COLO829 (cell line): ENCODE results near the gene LRRC57.

Experiments used
- DNase-seq: peaks from one replicate; pipeline ENCODE4 v3.0.0; 2012; ENCODE audit warnings: low spot score

The LRRC57 gene

DNA sequence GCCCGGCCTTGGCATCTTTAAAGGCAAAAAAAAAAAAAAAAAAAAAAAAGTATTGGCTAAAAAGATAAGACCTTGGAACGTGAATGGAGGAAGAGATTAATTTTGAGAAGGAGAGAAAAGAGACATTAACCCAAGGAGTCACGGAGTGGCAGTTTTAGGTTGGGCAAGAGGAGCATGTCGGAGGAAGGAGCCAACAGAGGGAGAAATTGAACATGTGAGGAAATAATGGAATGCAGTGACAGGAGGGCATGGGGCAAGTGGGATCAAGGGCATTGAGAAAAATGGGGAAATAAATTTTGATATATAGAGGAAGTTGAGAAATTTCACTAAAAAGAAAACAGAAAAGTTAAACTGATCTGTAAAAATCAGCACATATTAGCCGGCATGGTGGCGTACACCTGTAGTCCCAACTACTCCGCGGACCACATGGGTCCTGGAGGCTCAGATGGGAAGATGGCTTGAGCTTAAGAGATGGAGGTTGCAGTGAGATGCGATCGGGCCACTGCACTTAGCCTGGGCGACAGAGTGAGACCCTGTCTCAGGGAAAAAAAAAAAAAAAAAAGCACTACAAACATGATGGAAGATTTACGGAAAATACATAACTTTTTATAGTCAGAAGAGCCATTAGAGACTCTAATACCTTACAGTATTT, 1.3 kb upstream of the LRRC57 start:
- no peak for DNase-seq

DNA sequence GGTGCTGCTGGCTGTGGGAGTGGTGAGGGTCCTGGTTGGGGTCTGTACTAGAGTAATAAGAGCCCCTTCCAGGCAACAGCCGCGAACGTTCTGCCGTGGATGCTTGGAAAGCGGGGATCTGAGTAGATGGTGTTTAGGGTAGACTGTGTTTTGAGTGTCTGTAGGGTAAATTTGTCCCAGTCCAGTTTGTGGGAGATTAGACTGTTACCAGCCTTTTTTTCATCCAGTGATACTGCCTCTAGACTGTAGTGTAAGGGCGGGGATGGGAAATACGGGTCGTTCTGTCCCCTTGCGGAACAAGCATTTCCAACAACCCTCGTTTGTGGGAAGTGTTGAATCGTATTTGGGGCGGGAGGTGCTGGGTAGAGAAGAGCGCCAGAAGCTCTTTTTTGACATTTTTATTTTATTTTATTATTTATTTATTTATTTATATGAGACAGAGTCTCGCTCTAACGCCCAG, 469 bp upstream of the LRRC57 start:
- DNase-seq = peak; percentile 2

DNA sequence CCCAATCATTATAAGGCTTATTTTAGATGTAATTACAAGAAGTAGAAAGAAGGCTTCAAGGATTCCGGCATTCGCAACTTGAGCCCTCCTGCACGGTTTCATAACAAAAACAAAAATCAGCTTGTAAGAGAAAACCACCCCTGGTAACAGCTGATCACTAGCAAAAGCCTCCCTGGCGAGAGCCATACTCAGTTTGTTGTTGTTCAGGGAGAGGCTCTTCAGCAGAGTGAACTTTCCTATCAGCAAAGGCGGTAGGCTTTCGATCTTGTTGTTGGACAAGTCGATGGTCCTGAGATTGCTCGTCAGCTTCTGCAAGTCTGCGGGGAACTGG, 710 bp downstream of the LRRC57 start:
- DNase-seq = peak; percentile 3

DNA sequence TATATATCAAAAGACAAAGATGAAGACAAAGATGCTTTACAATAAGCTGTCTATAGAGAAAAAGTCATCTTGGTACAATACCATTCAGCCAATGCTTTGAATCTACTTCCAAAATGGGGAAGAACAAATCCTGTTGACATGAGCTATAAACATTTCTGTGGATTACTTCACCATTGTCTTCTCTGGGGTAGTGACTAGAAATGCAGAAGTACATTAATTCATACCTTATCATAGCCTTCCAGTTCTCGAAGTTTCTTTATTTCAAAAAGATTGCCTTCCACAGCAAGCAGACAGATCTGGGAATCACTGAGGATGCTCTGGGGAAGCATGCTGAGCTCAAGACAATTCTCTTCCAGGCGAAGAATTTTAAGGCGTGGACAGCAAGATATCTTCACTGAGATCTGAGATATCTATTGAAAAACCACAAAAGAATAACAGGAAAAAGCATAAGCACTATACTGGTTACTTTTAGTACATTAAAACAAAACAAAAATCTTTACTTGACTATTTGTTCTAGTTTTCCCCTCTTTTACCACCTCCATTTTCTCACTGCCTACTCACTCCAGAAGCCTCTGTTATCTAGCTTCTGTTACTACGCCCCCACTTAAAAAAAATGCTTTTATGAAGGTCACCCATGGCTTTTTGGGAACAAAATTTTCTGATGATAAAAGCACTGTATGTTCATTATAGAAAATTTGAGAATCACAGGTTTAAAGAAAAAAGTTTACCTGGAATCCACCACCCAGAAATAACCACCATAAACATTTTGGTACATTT, 3.6 kb downstream of the LRRC57 start:
- no peak for DNase-seq

DNA sequence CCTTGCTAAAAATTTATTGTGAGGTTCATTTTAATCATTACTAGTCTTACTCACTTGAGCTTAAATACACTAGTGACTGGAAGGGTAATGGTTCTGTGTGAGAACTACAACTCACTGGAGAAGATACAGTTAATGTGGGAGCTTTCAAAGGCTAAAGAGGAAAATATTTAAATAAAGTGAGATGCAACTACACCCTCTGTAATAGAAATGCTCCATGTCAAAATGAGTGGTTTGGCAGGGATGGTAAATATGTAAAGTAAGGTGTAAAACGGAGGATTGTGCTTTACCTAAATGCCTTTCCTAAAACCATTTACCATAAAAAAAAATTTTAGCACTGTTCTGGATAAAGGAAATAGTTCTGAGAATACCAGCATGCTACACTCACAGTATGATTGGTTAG, 15.3 kb downstream of the LRRC57 start:
- no peak for DNase-seq

DNA sequence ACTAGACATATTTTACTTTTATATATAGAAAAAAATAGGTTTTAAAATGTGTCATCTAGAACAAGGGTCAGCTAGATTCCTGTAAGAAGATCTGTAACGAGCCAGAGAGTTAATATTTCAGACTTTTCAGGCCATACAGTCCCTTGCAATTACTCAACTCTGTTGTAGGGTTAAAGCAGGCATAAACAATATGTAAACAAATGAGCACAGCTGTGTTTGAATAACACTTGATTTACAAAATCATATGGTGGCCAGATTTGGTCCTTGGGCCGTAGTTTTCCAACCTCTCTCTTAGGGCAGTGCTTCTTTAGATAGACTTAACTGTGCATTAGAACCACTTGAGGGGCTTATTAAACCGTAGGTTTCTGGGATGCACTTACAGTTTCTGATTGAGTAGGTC, 19.6 kb downstream of the LRRC57 start:
- no peak for DNase-seq

DNA sequence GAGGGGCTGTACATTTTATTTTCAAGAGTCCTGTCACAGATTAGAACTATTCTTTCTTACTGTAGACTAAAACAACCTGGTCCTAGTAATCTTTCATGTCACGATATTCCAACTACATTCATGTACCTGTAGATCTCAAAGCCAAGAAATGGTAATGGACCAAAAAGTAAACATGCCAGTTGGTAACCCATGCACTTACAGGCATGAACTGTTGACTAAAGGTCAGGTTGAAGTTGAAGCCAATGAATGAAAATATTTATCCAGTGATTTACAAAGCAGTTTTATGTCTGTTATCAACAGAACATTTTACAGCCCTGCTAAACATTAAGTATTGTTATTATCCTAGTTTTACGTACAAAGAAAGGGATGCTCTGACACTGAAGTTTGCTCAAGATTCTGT, 25.3 kb downstream of the LRRC57 start:
- DNase-seq = no peak

DNA sequence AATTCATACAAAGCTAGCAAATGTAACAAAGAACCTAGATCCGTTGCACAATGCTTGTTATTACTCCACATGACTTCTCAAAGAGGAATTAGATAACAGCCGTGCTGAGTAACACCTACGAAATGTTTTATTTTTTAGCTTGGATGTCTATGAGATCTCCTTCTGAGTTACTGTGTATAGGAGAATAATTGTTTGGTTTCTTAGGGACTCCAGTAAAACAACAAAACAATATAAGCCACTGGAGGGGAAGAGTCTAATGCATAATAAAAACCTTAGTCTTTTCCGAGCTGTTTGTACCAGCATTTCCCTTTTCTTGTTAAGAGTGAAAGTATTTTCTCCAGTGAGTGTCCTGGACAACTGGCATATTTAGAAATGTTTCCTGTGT, 37.6 kb downstream of the LRRC57 start:
- no peak for DNase-seq

DNA sequence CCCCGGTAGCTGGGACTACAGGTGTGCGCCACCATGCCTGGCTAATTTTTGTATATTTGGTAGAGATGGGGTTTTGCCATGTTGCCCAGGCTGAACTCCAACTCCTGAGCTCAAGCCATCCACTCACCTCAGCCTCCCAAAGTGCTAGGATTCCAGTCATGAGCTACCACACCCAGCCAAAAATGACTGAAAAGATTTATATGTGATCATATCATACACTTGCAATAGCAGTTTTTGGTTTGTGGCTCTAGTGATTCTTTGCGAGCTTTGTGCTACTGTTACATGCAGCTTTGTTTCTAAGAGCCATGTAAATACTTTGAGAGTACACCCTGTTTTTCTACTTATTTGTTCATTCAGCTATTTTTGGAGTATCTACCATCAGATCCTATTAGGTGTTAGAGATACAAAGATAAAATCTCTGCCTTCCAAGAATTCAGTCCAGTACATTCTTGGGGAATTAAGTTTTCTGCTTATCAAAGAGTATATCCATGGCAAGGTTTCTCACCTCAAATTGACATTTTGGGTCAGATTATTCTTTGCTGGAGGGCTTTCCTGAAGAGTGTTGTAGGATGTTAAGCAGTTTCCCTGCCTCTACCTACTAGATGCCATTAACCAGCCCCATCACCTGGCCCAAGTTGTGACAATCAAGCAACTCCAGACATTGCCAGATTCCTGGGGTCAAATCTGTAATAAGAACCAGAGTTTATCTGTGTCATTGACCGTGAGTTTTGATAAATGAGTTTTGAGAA, 38.2 kb downstream of the LRRC57 start:
- no peak for DNase-seq

DNA sequence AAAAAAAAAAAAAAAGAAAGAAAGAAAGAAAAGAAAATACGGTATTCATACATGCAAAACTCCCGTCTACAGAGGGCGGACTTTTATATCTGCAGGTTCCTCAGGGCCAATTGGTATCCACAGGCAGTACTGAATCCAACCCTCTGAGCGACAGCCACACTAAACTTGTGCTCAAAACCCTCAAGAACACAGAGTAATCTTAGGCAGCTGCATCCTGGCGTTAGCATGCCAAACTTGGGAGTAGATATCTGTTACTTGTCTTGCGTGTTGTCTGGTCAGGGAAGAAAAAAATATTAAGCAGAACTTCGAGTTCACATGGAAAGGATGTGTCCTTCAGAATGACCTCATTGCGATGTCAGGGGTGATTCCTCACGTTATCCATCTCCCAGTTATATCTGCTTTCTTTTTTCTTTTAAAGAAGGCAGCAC, 40.3 kb downstream of the LRRC57 start:
- DNase-seq = no peak

DNA sequence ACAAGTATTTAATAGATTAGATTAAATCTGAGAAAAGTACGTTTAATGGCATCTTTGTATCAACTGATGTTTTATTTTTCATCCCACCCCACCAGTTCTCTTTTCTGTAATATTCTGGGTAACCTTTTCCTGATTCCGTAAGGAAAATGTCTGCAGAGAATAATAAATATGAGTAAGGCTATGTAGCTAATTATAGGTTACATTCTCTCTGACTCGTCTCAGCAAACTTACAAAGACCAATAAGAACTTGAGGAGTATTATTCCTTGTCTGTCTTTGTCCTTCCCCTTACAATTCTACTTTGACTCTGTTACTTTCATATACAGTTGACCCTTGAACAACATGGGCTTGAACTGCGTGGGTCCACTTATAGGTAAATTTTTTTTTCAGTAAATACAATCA, 41.1 kb downstream of the LRRC57 start:
- DNase-seq = no peak

DNA sequence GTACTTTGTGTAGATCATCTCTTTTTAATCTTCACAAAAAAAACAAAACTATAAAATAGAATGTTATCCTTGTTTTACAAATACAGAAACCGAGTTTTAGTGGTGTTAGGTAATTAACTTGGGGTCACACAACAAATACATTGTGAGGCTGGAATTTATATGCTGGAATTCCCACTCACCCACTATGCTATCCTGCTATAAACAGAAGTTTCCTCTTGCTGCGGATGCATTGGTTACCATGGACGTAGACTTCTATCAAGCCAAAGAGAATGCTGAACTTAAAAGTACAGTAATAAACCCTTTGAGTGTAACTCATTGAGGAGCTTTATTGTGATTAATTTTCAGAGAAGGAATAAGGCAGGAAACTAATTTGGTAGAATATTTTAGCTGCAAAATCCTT, 44.0 kb downstream of the LRRC57 start:
- DNase-seq = no peak

DNA sequence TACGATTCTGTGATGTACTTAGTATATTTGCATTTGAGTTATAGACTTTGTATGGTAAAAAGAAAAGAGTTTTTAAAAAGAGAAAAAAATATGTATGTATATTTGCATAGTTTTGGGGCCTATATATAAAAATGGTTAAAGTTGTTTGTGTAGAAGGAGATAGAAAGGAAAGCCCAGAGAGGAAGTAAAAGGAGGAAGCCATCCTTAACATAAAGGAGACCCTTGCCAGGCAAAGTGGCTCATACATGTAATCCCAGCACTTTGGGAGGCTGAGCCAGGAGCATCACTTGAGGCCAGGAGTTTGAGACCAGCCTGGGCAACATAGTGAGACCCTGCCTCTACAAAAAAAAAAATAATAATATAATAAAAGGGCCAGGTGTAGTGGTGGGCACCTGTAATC, 44.8 kb downstream of the LRRC57 start:
- DNase-seq = no peak

DNA sequence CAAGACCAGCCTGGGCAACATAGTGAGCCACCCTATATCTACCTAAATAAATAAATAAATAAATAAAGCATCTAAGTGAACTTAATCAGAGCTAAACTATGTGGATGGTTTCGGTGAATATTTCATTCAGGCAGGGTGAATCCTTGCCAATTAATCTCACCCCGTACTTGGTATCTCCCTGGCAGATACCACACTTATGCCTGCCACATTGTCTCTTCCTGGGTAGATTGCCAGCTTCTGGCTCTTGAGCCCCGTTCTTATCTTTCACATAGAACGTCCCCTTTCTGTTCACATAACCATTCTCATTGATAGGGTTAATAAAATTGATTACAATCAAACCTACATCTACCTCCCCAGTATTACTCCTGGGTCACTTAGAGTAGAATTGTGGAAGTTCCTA, 46.1 kb downstream of the LRRC57 start:
- no peak for DNase-seq

DNA sequence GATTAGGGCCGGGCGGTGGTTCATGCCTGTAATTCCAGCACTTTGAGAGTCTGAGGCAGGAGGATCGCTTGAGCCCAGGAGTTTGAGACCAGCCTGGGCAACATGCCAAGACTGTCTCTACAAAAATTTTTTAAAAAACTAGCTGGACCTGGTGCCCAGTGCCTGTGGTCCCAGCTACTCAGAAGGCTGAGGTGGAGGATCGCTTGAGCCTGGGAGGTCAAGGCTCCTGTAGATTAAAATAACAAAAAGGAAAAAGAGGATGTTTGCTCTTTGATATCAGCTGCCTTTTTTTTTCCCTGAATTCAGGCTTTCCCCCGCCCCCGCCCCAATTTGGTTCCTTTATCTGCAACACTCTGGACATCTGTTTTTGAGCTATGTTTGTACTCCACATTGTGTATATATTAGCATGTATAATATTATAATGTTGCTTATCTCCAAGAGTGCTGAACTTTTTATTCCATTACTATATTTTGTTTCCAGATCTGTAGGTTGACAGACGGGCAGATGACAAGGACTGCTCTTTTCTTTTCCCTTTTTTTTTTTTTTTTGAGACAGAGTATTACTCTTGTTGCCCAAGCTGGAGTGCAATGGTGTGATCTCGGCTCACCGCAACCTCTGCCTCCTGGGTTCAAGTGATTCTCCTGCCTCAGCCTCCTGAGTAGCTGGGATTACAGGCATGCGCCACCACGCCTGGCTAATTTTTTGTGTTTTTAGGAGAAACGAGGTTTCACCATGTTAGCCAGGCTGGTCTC, 48.6 kb downstream of the LRRC57 start:
- no peak for DNase-seq

DNA sequence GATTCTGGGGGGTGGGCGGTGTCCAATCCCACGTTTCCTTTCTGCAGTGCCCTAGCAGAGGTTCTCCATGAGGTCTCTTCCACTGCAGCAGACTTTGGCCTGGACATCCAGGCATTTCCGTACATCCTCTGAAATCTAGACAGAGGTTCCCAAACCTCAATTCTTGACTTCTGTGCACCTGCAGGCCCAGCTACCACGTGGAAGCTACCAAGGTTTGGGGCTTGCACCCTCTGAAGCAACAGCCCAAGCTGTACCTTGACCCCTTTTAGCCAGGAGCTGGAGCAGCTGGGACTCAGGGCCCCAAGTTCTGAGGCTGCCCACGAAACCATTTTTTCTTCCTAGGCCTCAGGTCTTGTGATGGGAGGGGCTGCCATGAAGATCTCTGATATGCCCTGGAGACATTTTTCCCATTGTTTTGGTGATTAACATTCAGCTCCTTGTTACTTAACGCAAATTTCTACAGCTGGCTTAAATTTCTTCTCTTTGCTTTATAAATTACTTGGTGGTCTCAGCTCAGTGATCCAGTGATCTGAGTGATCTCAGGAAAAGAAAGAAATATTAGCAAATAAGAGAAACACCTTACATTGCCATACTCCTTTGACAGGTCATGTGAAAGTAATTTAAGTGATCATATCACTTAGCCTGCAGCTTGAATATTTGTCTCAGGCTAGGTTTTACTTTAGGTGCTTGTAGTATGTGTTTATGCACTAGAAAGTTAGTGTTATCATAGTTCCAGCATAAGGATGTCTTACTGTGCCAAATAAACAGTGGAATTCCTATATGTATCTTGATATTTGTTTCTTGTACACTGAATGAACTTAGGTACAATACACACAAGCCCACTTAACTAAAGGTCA, 50.2 kb downstream of the LRRC57 start:
- no peak for DNase-seq

DNA sequence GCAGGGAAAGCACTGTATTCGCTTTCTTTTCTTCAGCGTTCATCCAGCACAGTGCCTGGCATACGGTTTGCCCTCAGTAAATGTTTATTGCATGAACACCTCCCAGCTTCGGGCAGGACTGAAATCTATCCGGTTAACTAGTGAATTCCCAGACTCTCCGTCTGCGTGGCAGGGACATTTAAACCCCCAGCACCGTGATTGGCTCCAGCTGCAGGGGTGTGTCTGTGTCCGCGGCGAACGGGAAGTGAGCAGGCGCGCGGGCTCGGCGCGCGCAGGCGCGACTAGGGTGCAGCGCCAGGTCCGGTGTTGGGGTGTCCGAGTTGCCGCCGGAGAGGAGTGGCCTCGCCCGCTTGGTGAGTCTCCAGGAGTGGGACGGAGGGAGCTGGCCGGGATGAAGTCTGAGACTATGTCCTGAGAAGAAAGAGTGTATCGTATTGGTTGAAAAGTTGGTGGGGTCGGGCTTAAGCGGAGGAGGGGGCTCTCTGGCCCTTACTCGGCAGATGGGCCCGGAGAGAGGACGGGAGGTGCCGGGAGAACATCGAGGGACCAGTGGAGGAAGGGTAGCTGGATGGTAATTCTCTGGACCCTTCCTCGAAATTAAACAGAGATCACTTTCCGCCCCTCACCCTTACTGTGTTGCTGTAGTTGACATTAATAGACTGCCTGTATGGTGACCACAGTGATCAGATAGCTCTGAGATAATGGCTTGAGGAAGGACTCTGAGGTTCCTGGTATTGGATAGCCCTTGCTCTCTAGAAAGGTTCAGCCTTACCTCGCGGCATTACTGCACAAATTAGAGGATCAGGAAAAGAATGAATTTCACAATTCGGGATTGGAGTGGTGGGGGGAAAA, 53.0 kb downstream of the LRRC57 start, which contains the start of gene SNAP23:
TSS of gene SNAP23 (plus strand) at position 274 of the 852 bp plus-strand sequence. CDS start 16,213 bp downstream, outside the sequence.
- peak; percentile 86 for DNase-seq

DNA sequence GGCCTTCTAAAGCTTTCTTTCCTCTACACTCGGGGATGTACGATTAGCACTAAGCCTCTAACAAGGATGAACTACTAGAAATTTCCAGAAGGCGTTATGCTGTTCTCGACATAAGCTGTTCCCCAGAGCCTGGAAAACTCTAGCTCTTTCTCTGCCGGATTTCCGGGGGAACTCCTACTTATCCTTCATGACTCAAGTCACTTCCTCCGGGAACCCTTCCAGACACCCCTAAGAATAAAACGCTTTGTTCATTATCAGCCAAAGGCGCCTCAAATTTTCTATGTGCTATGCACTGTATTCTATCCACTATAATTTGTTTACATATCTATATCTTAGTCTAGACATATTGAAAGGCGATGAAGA, 53.6 kb downstream of the LRRC57 start:
- DNase-seq = peak; percentile 48

DNA sequence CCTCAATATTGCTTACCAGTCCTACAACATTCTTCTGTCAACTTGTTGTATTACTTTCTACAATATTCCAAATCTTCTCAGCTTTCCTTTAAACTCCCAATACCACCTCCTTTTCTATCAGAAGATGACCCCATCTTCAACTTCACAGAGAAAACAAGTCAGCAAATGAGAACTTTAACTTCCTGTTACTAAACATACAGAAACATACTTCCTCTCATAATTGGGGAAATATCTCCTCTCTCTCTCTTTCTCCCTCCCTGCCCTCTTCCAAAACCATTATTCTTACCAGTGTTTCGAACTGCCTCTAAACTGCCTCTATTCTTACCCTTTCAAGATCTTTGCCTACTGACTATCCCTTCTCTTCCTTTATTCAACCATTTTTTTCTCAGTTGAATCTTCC, 54.9 kb downstream of the LRRC57 start:
- no peak for DNase-seq

DNA sequence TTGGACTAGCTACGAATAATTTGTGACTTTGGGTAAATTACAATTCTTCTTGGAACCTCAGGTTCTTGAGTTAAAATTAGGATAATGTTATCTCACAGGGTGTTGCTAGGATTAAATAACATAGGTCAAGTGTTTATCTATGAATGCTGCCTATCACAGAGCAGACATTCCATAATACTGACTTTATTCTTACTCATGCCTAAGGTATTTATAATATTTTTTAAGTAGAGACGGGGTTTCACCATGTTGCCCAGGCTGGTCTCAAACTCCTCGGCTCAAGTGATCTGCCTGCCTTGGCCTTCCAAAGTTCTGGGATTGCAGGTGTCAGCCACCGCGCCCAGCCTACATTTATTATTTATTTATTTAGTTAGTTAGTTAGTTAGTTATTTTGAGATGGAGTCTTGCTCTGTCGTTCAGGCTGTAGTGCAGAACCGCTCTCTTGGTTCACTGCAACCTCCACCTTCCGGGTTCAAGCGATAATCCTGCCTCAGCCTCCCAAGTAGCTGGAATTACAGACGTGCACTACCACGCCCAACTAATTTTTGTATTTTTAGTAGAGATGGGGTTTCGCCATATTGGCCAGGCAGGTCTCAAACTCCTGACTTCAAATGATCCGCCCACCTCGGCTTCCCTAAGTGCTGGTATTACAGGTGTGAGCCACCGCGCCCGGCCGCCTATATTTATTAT, 56.9 kb downstream of the LRRC57 start:
- DNase-seq = peak; percentile 52
